MM.1S (cell line): ENCODE results near the gene UBIAD1.

Experiments used
- EZH2 ChIP-seq: fragments of 300-600 bp; sonication (generic); optimal IDR thresholded peaks from 2 replicates; pipeline ENCODE3; 2017; ENCODE audit warnings: low read depth, mild to moderate bottlenecking, antibody characterized with exemption, low read length, mixed read lengths
- TF ChIP-seq, protein P1 (sequence below): fragments of 300-600 bp; sonication (generic); IDR thresholded peaks from 2 replicates; pipeline ENCODE4 v1.5.1; 2016; ENCODE audit warnings: antibody characterized with exemption, low read length, mixed read lengths

- TF ChIP-seq, protein P1, sequence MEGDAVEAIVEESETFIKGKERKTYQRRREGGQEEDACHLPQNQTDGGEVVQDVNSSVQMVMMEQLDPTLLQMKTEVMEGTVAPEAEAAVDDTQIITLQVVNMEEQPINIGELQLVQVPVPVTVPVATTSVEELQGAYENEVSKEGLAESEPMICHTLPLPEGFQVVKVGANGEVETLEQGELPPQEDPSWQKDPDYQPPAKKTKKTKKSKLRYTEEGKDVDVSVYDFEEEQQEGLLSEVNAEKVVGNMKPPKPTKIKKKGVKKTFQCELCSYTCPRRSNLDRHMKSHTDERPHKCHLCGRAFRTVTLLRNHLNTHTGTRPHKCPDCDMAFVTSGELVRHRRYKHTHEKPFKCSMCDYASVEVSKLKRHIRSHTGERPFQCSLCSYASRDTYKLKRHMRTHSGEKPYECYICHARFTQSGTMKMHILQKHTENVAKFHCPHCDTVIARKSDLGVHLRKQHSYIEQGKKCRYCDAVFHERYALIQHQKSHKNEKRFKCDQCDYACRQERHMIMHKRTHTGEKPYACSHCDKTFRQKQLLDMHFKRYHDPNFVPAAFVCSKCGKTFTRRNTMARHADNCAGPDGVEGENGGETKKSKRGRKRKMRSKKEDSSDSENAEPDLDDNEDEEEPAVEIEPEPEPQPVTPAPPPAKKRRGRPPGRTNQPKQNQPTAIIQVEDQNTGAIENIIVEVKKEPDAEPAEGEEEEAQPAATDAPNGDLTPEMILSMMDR, result no peak
- TF ChIP-seq EZH2, result no peak
Observed at GRCh38 chr1:11294951-11295350, 22.0 kb downstream of the UBIAD1 start.
